WERI-Rb-1 (cell line): Measurements from ENCODE around the gene TNNI2.

Experiments used
- DNase-seq: peaks from one replicate; pipeline ENCODE4 v3.0.0-alpha.2; 2020
- H3K27ac ChIP-seq: fragments of 250-450 bp; sonication (Bioruptor Pico); 2 replicates; pipeline ENCODE4 v1.5.1; 2020; ENCODE audit warnings: mild to moderate bottlenecking, moderate library complexity
- H3K27me3 ChIP-seq: fragments of 250-450 bp; sonication (Bioruptor Pico); 2 replicates; pipeline ENCODE4 v1.5.1; 2021; ENCODE audit warnings: mild to moderate bottlenecking, low read depth, moderate library complexity; ENCODE audit not compliant: insufficient read depth, severe bottlenecking
- H3K36me3 ChIP-seq: fragments of 250-450 bp; sonication (Bioruptor Pico); 2 replicates; pipeline ENCODE4 v1.5.1; 2020; ENCODE audit warnings: mild to moderate bottlenecking, moderate library complexity
- H3K4me3 ChIP-seq: 2 replicates; pipeline ENCODE4 v1.5.1; 2011; ENCODE audit warnings: low read depth, mild to moderate bottlenecking, control low read depth, low read length
- H3K9me3 ChIP-seq: fragments of 250-450 bp; sonication (Bioruptor Pico); 2 replicates; pipeline ENCODE4 v1.5.1; 2021; ENCODE audit warnings: mild to moderate bottlenecking, moderate library complexity; ENCODE audit not compliant: severe bottlenecking
- CTCF ChIP-seq: IDR thresholded peaks from 2 replicates; pipeline ENCODE4 v1.5.1; 2011; ENCODE audit warnings: low read depth, mild to moderate bottlenecking, control low read depth, inconsistent platforms, low read length

TNNI2 gene

GRCh38 chr11:1842149-1843097 is 3.6 kb downstream of the TNNI2 start:
- no peak overlapping the region for H3K27ac ChIP-seq
- no peaks in the 10 kb centered on the region for H3K9me3 ChIP-seq
- DNase-seq, result no peak
- H3K4me3 ChIP-seq, result no peak overlapping the region
- no peak for TF ChIP-seq CTCF
- H3K27me3 ChIP-seq, result peaks cover 94% of the 10 kb centered on the region
- no peaks in the 10 kb centered on the region for H3K36me3 ChIP-seq

GRCh38 chr11:1843098-1843473 is 4.3 kb downstream of the TNNI2 start:
- TF ChIP-seq CTCF, result no peak
- Histone ChIP-seq H3K36me3 (no peaks in the 10 kb centered on the region), H3K4me3 (no peak overlapping the region), H3K27ac (no peak overlapping the region), H3K27me3 (peaks cover 94% of the 10 kb centered on the region), H3K9me3 (no peaks in the 10 kb centered on the region)
- no peak for DNase-seq

GRCh38 chr11:1843796-1844195 is 5.0 kb downstream of the TNNI2 start:
- TF ChIP-seq CTCF, result no peak
- DNase-seq, result no peak
- peaks cover 94% of the 10 kb centered on the region for H3K27me3 ChIP-seq
- H3K4me3 ChIP-seq, result no peak overlapping the region
- H3K27ac ChIP-seq, result no peak overlapping the region
- H3K9me3 ChIP-seq, result no peaks in the 10 kb centered on the region
- H3K36me3 ChIP-seq, result no peaks in the 10 kb centered on the region

- no peaks in the 10 kb centered on the region for H3K36me3 ChIP-seq
- no peak overlapping the region for H3K4me3 ChIP-seq
- TF ChIP-seq CTCF, result no peak
- DNase-seq, result no peak
- H3K27ac ChIP-seq, result no peak overlapping the region
- no peaks in the 10 kb centered on the region for H3K9me3 ChIP-seq
- H3K27me3 ChIP-seq, result peaks cover 100% of the 10 kb centered on the region
These were observed 5.7 kb downstream of the TNNI2 start for GRCh38 chr11:1844221-1845094.

GRCh38 chr11:1845095-1845429 is 6.3 kb downstream of the TNNI2 start:
- no peaks in the 10 kb centered on the region for H3K36me3 ChIP-seq
- no peak overlapping the region for H3K4me3 ChIP-seq
- TF ChIP-seq CTCF, result no peak
- H3K27me3 ChIP-seq, result peaks cover 100% of the 10 kb centered on the region
- no peak overlapping the region for H3K27ac ChIP-seq
- DNase-seq, result no peak
- H3K9me3 ChIP-seq, result no peaks in the 10 kb centered on the region
